Immature natural killer cell (primary cell): ENCODE results near the gene ACOT7. TPM values are rescaled to one million over a fixed set of nuclear protein-coding genes. Genes with fewer than 3 reads are reported as not detected.
"Not testable (repeated sequence)": the region's sequence is repeated elsewhere in the genome, so short reads cannot be mapped to it uniquely, and the experiment has no call there.

Experiments
- DNase-seq, 3 donors: peaks; one replicate each; pipeline ENCODE4 v3.0.0; 2022; ENCODE audit warnings: mixed read lengths in 1 of 3
- H3K27ac Mint-ChIP-seq, 6 donors: one replicate each; pipeline ENCODE4 v1.8.0; 2020; ENCODE audit warnings: mixed read lengths in 6 of 6, mild to moderate bottlenecking in 5 of 6, inconsistent platforms in 4 of 6, moderate library complexity in 3 of 6
- H3K27me3 Mint-ChIP-seq, 3 donors: one replicate each; pipeline ENCODE4 v1.8.0; 2020 to 2021; ENCODE audit warnings: low read depth in 3 of 3, mild to moderate bottlenecking in 3 of 3, mixed read lengths in 3 of 3, moderate library complexity in 3 of 3, inconsistent platforms in 1 of 3
- H3K36me3 Mint-ChIP-seq, 3 donors: one replicate each; pipeline ENCODE4 v1.8.0; 2020; ENCODE audit warnings: mixed read lengths in 3 of 3, inconsistent platforms in 2 of 3, mild to moderate bottlenecking in 2 of 3
- H3K4me1 Mint-ChIP-seq, 2 donors: one replicate each; pipeline ENCODE4 v1.8.0; 2020; ENCODE audit warnings: inconsistent platforms in 2 of 2, mild to moderate bottlenecking in 2 of 2, mixed read lengths in 2 of 2, moderate library complexity in 1 of 2
- H3K4me3 Mint-ChIP-seq, 5 donors: one replicate each; pipeline ENCODE4 v1.8.0; 2020; ENCODE audit warnings: mild to moderate bottlenecking in 5 of 5, mixed read lengths in 5 of 5, inconsistent platforms in 3 of 5, moderate library complexity in 3 of 5
- H3K9me3 Mint-ChIP-seq, 6 donors: one replicate each; pipeline ENCODE4 v1.8.0; 2020; ENCODE audit warnings: mild to moderate bottlenecking in 6 of 6, mixed read lengths in 6 of 6, inconsistent platforms in 4 of 6, moderate library complexity in 3 of 6
- polyA plus RNA-seq, 3 donors: library from polyadenylated mRNA; unstranded; fragments of 300-500 nt; fragmentation: Illumina TruSeq; gene quantifications; one replicate each; pipeline ENCODE4 v1.2.3, GENCODE V29; 2021

Gene ACOT7
- polyA plus RNA-seq, 3 donors from 2014 or later: 26.7 to 31.2 (median 28.9) TPM

- Mint-ChIP-seq H3K27ac (no peak overlapping the region), H3K4me3 (no peak overlapping the region), H3K4me1 (peaks cover 10 to 11% of the 10 kb centered on the region in 2 donors), H3K9me3 (no peaks in the 10 kb centered on the region), H3K27me3 (peaks cover 2 to 9% (median 9%) of the 10 kb centered on the region in 3 donors), H3K36me3 (no peaks in the 10 kb centered on the region)
- DNase-seq: no peak
Measured at GRCh38 chr1:6399294-6399693, 5.7 kb upstream of the ACOT7 start.

GRCh38 chr1:6397844-6398441, 4.4 kb upstream of the ACOT7 start:
- no peaks in the 10 kb centered on the region for H3K9me3 Mint-ChIP-seq
- H3K27ac Mint-ChIP-seq: peak overlapping the region in 1 of 6 donors; percentile 12
- peaks cover 6 to 13% (median 9%) of the 10 kb centered on the region in 3 donors for H3K27me3 Mint-ChIP-seq
- peaks cover 16 to 18% of the 10 kb centered on the region in 2 donors for H3K4me1 Mint-ChIP-seq
- no peaks in the 10 kb centered on the region for H3K36me3 Mint-ChIP-seq
- DNase-seq: no peak
- H3K4me3 Mint-ChIP-seq: peak overlapping the region in 1 of 5 donors; percentile 28

GRCh38 chr1:6396998-6397397, 3.4 kb upstream of the ACOT7 start:
- Mint-ChIP-seq H3K27ac (peak overlapping the region in 1 of 6 donors; percentile 62), H3K4me1 (peaks cover 22 to 24% of the 10 kb centered on the region in 2 donors), H3K27me3 (peaks cover 6 to 17% (median 12%) of the 10 kb centered on the region in 3 donors), H3K4me3 (peak overlapping the region in 2 of 5 donors; percentile 25 to 36), H3K36me3 (no peaks in the 10 kb centered on the region), H3K9me3 (no peaks in the 10 kb centered on the region)
- no peak for DNase-seq

GRCh38 chr1:6395781-6396244, 2.2 kb upstream of the ACOT7 start:
- Mint-ChIP-seq H3K27me3 (peaks cover 5 to 17% (median 6%) of the 10 kb centered on the region in 3 donors), H3K27ac (peak overlapping the region in 1 of 6 donors; percentile 93), H3K4me1 (peaks cover 24 to 27% of the 10 kb centered on the region in 2 donors)
- not testable (repeated sequence) for H3K4me3 Mint-ChIP-seq, H3K9me3 Mint-ChIP-seq, H3K36me3 Mint-ChIP-seq, DNase-seq

- not testable (repeated sequence) for DNase-seq, H3K36me3 Mint-ChIP-seq, H3K9me3 Mint-ChIP-seq
- Mint-ChIP-seq H3K27ac (peak overlapping the region; percentile 60 to 93 (median 84)), H3K4me1 (peaks cover 24 to 27% of the 10 kb centered on the region in 2 donors), H3K4me3 (peak overlapping the region; percentile 49 to 77 (median 76)), H3K27me3 (peaks cover 4 to 17% (median 6%) of the 10 kb centered on the region in 3 donors)
Measured at GRCh38 chr1:6395130-6395529, 1.6 kb upstream of the ACOT7 start.

GRCh38 chr1:6392809-6393399, 663 bp downstream of the ACOT7 start:
- Mint-ChIP-seq H3K27me3 (peaks cover 3 to 15% (median 6%) of the 10 kb centered on the region in 3 donors), H3K4me1 (peaks cover 24 to 27% of the 10 kb centered on the region in 2 donors), H3K36me3 (no peaks in the 10 kb centered on the region), H3K9me3 (no peaks in the 10 kb centered on the region), H3K27ac (peak overlapping the region; percentile 73 to 93 (median 88)), H3K4me3 (peak overlapping the region; percentile 82 to 88 (median 85))
- DNase-seq: no peak

- peak overlapping the region; percentile 62 to 88 (median 70) for H3K27ac Mint-ChIP-seq
- peaks cover 3 to 15% (median 6%) of the 10 kb centered on the region in 3 donors for H3K27me3 Mint-ChIP-seq
- no peaks in the 10 kb centered on the region for H3K9me3 Mint-ChIP-seq
- peaks cover 24 to 27% of the 10 kb centered on the region in 2 donors for H3K4me1 Mint-ChIP-seq
- DNase-seq: no peak
- peak overlapping the region; percentile 71 to 82 (median 78) for H3K4me3 Mint-ChIP-seq
- no peaks in the 10 kb centered on the region for H3K36me3 Mint-ChIP-seq
Measured at GRCh38 chr1:6391951-6392808, 1.4 kb downstream of the ACOT7 start.

- peaks cover 21 to 22% of the 10 kb centered on the region in 2 donors for H3K4me1 Mint-ChIP-seq
- no peaks in the 10 kb centered on the region for H3K36me3 Mint-ChIP-seq
- H3K27me3 Mint-ChIP-seq: peaks cover 3 to 11% (median 4%) of the 10 kb centered on the region in 3 donors
- no peak for DNase-seq
- H3K9me3 Mint-ChIP-seq: no peaks in the 10 kb centered on the region
- H3K4me3 Mint-ChIP-seq: no peak overlapping the region
- no peak overlapping the region for H3K27ac Mint-ChIP-seq
Measured at GRCh38 chr1:6389971-6390370, 3.6 kb downstream of the ACOT7 start.

GRCh38 chr1:6386371-6386949, 7.1 kb downstream of the ACOT7 start:
- no peak overlapping the region for H3K27ac Mint-ChIP-seq
- no peak for DNase-seq
- no peak overlapping the region for H3K4me3 Mint-ChIP-seq

GRCh38 chr1:6385488-6386191, 7.9 kb downstream of the ACOT7 start:
- DNase-seq: no peak
- Mint-ChIP-seq H3K9me3 (peaks cover 0 to 2% (median 0%) of the 10 kb centered on the region in 6 donors), H3K27me3 (no peaks in the 10 kb centered on the region), H3K4me3 (no peak overlapping the region), H3K4me1 (peaks cover 0 to 2% of the 10 kb centered on the region in 2 donors), H3K27ac (no peak overlapping the region), H3K36me3 (no peaks in the 10 kb centered on the region)

More at GRCh38 chr1:6386371-6386949, 7.1 kb downstream of the ACOT7 start:
- Mint-ChIP-seq H3K36me3 (no peaks in the 10 kb centered on the region), H3K27me3 (no peaks in the 10 kb centered on the region), H3K4me1 (no peaks in the 10 kb centered on the region), H3K9me3 (peaks cover 0 to 2% (median 0%) of the 10 kb centered on the region in 6 donors)

GRCh38 chr1:6384962-6385361, 8.6 kb downstream of the ACOT7 start:
- H3K4me1 Mint-ChIP-seq: peaks cover 0 to 2% of the 10 kb centered on the region in 2 donors
- no peak overlapping the region for H3K27ac Mint-ChIP-seq
- no peak overlapping the region for H3K4me3 Mint-ChIP-seq
- H3K36me3 Mint-ChIP-seq: no peaks in the 10 kb centered on the region
- peaks cover 0 to 2% (median 0%) of the 10 kb centered on the region in 6 donors for H3K9me3 Mint-ChIP-seq
- no peak for DNase-seq
- H3K27me3 Mint-ChIP-seq: no peaks in the 10 kb centered on the region

- Mint-ChIP-seq H3K27ac (no peak overlapping the region), H3K9me3 (peaks cover 0 to 2% (median 0%) of the 10 kb centered on the region in 6 donors), H3K27me3 (peaks cover 0 to 2% (median 0%) of the 10 kb centered on the region in 3 donors), H3K4me1 (peaks cover 0 to 2% of the 10 kb centered on the region in 2 donors), H3K36me3 (no peaks in the 10 kb centered on the region), H3K4me3 (no peak overlapping the region)
- no peak for DNase-seq
Measured at GRCh38 chr1:6384135-6384534, 9.4 kb downstream of the ACOT7 start.

GRCh38 chr1:6380037-6380436, 13.5 kb downstream of the ACOT7 start:
- H3K36me3 Mint-ChIP-seq: no peaks in the 10 kb centered on the region
- peaks cover 0 to 2% (median 0%) of the 10 kb centered on the region in 6 donors for H3K9me3 Mint-ChIP-seq
- H3K27ac Mint-ChIP-seq: no peak overlapping the region
- peaks cover 0 to 3% (median 0%) of the 10 kb centered on the region in 3 donors for H3K27me3 Mint-ChIP-seq
- H3K4me3 Mint-ChIP-seq: no peak overlapping the region
- no peak for DNase-seq
- H3K4me1 Mint-ChIP-seq: peaks cover 0 to 2% of the 10 kb centered on the region in 2 donors
